HG03060 (cell line): Measurements from ENCODE around the gene ZBTB12.
"Not testable (repeated sequence)": the region's sequence is repeated elsewhere in the genome, so short reads cannot be mapped to it uniquely, and the experiment has no call there.

Source experiments
- ATAC-seq: cut with Tn5 transposase; IDR thresholded peaks from one replicate; pipeline ENCODE4 v1.9.1; 2021; ENCODE audit warnings: low read depth, moderate number of reproducible peaks; ENCODE audit not compliant: unreplicated experiment

Gene ZBTB12

GRCh38 chr6:31857774-31858173 is 44.1 kb downstream of the ZBTB12 start:
- ATAC-seq, result not testable (repeated sequence)

GRCh38 chr6:31851980-31852718 is 49.7 kb downstream of the ZBTB12 start:
- not testable (repeated sequence) for ATAC-seq

GRCh38 chr6:31851485-31851832 is 50.4 kb downstream of the ZBTB12 start:
- ATAC-seq, result no peak

GRCh38 chr6:31850765-31851484 is 51.0 kb downstream of the ZBTB12 start:
- no peak for ATAC-seq
